ENCODE measurements around the gene RCSD1. TPM values are rescaled to one million over a fixed set of nuclear protein-coding genes. Genes with fewer than 3 reads are reported as not detected.
A peak's percentile ranks its signal among the peaks of the same experiment; 100 is the strongest.

The RCSD1 gene
- total and polyA plus RNA-seq, 2 of the 13 experiments (the other 11 are each of a cell fraction or from before 2014, with no cell fraction given): not detected

DNA sequence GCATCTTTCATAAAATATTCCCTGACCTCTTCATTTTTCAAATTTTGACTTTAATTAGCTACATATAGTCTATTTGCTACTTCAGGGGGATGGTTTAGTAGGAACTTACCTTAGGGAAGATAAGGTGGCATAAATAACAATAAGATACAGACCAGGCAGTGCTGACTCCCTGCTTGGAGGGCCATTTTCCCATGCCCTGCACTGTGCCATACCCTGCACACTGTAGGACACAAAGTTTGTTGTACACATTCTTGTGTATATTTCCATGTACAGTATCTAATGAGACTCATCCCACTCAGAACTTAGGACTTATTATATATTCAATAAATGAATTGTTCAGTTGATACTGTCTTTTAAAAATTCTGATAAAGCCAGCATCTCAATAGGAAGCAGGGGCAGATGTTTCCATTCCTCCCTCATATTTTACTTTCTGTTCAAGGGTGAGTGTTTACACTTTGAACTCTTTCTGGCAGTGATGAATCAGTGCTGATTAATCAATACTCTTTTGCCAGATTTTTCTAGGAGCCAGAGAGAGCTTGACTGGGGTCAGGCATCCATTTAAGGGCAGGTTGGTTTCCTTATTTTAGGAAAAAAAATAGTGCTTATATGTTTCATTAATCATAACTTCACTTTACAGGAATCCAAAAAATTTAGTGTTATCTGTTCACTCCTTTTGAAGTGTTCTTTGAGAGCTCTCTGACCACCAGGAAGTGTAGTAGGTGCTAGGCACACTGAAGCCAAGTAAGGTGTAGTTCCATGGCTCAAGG, 122.4 kb downstream of the RCSD1 start (continued):
- TF ChIP-seq, protein P1, sequence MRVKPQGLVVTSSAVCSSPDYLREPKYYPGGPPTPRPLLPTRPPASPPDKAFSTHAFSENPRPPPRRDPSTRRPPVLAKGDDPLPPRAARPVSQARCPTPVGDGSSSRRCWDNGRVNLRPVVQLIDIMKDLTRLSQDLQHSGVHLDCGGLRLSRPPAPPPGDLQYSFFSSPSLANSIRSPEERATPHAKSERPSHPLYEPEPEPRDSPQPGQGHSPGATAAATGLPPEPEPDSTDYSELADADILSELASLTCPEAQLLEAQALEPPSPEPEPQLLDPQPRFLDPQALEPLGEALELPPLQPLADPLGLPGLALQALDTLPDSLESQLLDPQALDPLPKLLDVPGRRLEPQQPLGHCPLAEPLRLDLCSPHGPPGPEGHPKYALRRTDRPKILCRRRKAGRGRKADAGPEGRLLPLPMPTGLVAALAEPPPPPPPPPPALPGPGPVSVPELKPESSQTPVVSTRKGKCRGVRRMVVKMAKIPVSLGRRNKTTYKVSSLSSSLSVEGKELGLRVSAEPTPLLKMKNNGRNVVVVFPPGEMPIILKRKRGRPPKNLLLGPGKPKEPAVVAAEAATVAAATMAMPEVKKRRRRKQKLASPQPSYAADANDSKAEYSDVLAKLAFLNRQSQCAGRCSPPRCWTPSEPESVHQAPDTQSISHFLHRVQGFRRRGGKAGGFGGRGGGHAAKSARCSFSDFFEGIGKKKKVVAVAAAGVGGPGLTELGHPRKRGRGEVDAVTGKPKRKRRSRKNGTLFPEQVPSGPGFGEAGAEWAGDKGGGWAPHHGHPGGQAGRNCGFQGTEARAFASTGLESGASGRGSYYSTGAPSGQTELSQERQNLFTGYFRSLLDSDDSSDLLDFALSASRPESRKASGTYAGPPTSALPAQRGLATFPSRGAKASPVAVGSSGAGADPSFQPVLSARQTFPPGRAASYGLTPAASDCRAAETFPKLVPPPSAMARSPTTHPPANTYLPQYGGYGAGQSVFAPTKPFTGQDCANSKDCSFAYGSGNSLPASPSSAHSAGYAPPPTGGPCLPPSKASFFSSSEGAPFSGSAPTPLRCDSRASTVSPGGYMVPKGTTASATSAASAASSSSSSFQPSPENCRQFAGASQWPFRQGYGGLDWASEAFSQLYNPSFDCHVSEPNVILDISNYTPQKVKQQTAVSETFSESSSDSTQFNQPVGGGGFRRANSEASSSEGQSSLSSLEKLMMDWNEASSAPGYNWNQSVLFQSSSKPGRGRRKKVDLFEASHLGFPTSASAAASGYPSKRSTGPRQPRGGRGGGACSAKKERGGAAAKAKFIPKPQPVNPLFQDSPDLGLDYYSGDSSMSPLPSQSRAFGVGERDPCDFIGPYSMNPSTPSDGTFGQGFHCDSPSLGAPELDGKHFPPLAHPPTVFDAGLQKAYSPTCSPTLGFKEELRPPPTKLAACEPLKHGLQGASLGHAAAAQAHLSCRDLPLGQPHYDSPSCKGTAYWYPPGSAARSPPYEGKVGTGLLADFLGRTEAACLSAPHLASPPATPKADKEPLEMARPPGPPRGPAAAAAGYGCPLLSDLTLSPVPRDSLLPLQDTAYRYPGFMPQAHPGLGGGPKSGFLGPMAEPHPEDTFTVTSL (CRISPR knock-in tag; IDR thresholded peaks at IDR 0.05; ENCODE audit: borderline replicate concordance): peak; percentile 53; the same call in 1 of the 2 replicates
- 0 out of 2 replicates have a peak, but pooled peaks have one; percentile 9 for TF ChIP-seq HDAC2 (CRISPR knock-in tag; IDR thresholded peaks at IDR 0.05)
- TF ChIP-seq HNF4G (IDR thresholded peaks at IDR 0.05; ENCODE audit: borderline replicate concordance, low read depth, low read length): 0 out of 2 replicates have a peak, but pooled peaks have one; percentile 19
- TF ChIP-seq HNF4G (CRISPR knock-in tag; IDR thresholded peaks at IDR 0.05; ENCODE audit: borderline replicate concordance, low read depth): no peak

DNA sequence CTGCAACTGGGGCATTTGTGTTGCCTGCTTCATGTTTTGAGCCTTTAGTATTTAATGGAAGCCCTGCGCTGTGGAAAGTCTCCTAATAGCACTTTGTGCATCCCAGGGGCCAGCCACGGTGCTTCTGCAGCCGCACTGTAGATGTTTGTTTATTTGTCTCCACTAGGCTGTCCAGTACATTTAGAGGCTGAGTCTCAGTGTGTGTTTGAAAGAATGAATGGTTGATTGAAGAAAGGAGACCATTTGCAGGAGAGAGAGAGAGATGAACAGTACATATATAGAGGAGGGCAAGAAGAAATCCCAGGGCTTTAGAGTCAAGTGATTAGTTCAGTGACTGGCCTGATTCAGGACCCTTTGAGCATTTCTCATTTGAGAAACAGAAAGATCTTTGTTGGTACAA, 125.6 kb downstream of the RCSD1 start:
- in situ Hi-C loops (cut with HindIII; ENCODE audit: extremely low pct_ligation_motif_present, low pct_unique_long_range_greater_than_20kb) (no loop called here), intact Hi-C loops (cut with micrococcal nuclease; ENCODE audit: unreplicated experiment) (loop anchor here (5.0 kb wide), 1 partner anchor 33 kb away; the partner anchor contains the start of gene MPZL1)
- POLR2A ChIA-PET: no interaction called here
- Histone ChIP-seq H4K20me1 (ENCODE audit: insufficient read depth, low read length) (no peaks in the 10 kb centered on the region), H3K36me3 (replicated peaks in 1 of 2; ENCODE audit: control insufficient read depth in 1 of 2, insufficient read depth in 2 of 2, low read length in 2 of 2) (peaks cover 0 to 1% of the 10 kb centered on the region in 2 experiments; a peak in 1 of 5 replicates), H3K4me3 (replicated peaks in 1 of 3; ENCODE audit: insufficient read depth in 1 of 3, low read depth in 2 of 3, low read length in 3 of 3) (no peak overlapping the region), H3K27me3 (ENCODE audit: control insufficient read depth in 1 of 2, insufficient read depth in 2 of 2, low read length in 2 of 2) (no peaks in the 10 kb centered on the region), H3K4me2 (ENCODE audit: low read depth, low read length) (no peak overlapping the region), H3K4me1 (ENCODE audit: insufficient read depth, low read length) (peaks cover 36% of the 10 kb centered on the region), H3K27ac (ENCODE audit: extremely low read length, insufficient read depth, low read length) (no peak overlapping the region), H3K9ac (ENCODE audit: insufficient read depth, low read depth, low read length) (no peak overlapping the region), H3K79me2 (ENCODE audit: insufficient read depth, low read length) (peaks cover 33% of the 10 kb centered on the region), H3K9me3 (ENCODE audit: low read length) (no peaks in the 10 kb centered on the region), H2AFZ (ENCODE audit: low read length) (no peak overlapping the region)
- CTCF ChIA-PET (ENCODE audit: low intra/inter-chr PET ratio, low total read pairs): no interaction called here
- FAIRE-seq (no peak), ATAC-seq (no peak), DNase-seq (ENCODE audit: low spot score) (no peak)
- no peak for TF ChIP-seq NPAS2 (CRISPR knock-in tag; IDR thresholded peaks at IDR 0.05; ENCODE audit: borderline replicate concordance)
- BruUV-seq (replicated peaks): no TSS peak
- WGBS (ENCODE audit: low lambda C conversion rate): 91% methylated on average over 3 of the region's 3 CpGs

Other genes starting within 250 kb of the RCSD1 start
- gene CD247, start 111.7 kb upstream of the RCSD1 start, total RNA-seq (2016; rRNA removed; fragmentation: Illumina TruSeq; extraction: Trizol): 0.20 and 0.25 TPM in 2 replicates
- not detected in 2 replicates for gene CD247, start 111.7 kb upstream of the RCSD1 start, polyA plus RNA-seq (2011; rRNA removed)
- 19.1 and 31.3 TPM in 2 replicates for gene CREG1, start 76.5 kb upstream of the RCSD1 start, total RNA-seq (2016; rRNA removed; fragmentation: Illumina TruSeq; extraction: Trizol)
- 26.9 and 33.5 TPM in 2 replicates for gene CREG1, start 76.5 kb upstream of the RCSD1 start, polyA plus RNA-seq (2011; rRNA removed)
- gene MPZL1, start 91.8 kb downstream of the RCSD1 start, total RNA-seq (2016; rRNA removed; fragmentation: Illumina TruSeq; extraction: Trizol): 43.9 and 68.7 TPM in 2 replicates
- 38.0 and 40.1 TPM in 2 replicates for gene MPZL1, start 91.8 kb downstream of the RCSD1 start, polyA plus RNA-seq (2011; rRNA removed)